HG03521 (cell line): ENCODE data around the gene TAGLN2.
"Not testable (repeated sequence)": the region's sequence is repeated elsewhere in the genome, so short reads cannot be mapped to it uniquely, and the experiment has no call there.

Source experiments
- ATAC-seq: cut with Tn5 transposase; IDR thresholded peaks from one replicate; pipeline ENCODE4 v1.9.1; 2021; ENCODE audit warnings: mild to moderate bottlenecking, moderate library complexity; ENCODE audit not compliant: unreplicated experiment

Gene TAGLN2

DNA sequence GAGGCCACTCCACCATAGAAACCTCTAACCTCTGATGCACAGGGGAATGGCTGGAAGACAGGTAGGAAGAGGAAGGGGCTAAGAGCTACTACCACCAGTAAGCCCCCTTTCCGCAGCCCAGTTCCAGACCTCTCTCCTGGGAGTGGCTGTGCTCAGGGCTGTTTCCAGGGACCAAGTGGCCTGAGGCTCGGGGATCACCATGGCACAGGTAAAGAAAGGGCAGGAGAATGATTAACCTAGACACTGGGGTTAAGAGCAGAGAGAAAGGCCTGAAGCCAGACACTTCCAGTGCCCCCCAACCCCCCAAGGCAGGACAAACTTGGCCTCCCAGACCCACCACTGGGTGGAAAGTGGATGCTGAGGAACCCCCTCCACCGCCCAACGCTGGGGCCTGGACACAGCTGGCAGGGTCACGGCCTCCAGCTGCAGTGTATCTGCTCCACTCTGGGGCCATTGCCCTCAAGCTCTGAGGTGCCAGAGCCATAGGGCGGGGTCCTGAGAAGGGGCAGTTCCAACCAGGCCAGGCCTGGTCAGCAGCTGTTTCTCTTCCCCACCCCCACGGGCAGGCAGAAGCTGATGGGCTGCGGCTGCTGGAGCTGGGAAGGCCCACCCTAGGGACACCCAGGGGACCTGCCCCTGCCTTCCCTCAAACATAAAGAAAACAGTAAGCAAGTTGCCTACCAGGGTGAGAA, 2.6 kb downstream of the TAGLN2 start:
- ATAC-seq = no peak

DNA sequence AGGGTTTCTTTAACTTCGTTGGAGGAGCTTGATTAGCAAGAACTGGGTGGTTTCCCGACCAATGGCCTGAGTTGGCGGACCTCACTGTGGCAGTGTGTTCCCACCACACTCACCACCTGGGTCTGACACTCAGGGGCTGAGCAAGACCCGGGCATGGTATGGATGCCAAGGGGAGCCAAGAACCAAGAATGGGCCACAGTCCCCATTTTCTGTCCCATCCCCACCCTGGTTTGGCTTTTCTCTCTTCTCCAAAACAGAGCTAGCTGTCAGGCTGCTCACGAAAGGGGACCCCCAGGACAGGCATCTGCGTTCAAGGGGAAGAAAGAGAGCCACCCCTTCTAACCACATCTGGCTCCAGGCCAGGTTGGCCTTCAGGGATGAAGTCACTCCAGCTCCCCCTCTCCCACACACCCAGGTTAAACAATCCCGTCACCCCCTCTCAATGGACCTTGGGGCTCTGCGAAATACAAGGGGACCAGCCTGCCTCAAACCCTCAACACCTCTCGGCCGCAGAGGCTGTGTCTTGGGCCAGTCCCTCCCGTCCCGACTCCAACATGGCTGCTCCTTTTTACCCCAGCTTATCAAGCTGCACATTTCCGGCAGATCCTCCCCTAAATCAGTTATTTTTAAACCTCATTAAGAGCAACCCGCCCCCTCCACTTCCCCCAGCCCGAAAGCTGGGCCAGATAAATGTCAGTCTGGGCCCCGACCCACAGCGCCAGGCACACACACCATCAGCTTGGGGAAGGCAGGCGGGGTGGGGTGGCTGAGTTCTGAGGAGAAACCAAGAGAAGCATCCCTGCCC, 3.4 kb downstream of the TAGLN2 start:
- no peak for ATAC-seq

GRCh38 chr1:159921251-159921650, 4.1 kb downstream of the TAGLN2 start:
- ATAC-seq = peak; percentile 14

DNA sequence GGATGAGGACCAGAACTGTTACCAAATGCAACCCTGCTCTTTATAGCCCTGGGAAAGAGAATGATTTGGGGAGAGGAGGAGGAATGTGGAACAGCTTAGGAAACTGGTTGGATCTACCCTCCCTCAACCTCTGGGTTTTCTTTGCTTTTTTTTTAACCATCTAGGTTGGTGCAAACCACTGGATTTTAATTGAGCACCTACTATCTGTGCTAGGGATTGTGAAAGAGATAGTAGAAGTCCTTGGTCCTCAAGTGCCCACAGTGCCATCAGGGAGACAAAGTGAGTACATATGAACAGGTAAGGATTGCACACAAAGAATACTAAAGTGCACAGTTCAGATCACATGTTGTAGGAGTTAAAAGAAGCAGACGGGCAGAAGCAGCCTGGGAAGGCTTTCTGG, 4.7 kb downstream of the TAGLN2 start:
- no peak for ATAC-seq

DNA sequence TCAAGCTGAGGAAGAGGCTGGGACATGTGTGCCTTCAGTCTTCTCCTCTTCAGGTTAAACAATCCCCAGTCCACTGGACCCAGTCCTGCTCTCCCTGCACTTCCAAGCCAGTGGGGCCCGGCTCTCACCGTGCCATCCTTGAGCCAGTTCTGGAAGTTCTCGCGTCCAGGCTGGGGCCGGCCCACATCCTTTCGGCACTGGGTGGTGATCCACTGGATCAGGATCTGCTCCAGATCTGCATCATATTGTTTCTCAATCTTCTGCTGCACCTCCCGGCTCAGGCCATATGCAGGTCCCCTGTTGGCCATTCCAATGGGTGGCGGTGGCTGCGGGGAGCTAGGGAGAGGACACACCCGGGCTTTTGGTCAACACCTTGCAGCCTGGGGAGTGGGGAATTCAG, 5.1 kb downstream of the TAGLN2 start:
- ATAC-seq = no peak

- no peak for ATAC-seq
Measured at GRCh38 chr1:159919236-159919865, 6.0 kb downstream of the TAGLN2 start.

DNA sequence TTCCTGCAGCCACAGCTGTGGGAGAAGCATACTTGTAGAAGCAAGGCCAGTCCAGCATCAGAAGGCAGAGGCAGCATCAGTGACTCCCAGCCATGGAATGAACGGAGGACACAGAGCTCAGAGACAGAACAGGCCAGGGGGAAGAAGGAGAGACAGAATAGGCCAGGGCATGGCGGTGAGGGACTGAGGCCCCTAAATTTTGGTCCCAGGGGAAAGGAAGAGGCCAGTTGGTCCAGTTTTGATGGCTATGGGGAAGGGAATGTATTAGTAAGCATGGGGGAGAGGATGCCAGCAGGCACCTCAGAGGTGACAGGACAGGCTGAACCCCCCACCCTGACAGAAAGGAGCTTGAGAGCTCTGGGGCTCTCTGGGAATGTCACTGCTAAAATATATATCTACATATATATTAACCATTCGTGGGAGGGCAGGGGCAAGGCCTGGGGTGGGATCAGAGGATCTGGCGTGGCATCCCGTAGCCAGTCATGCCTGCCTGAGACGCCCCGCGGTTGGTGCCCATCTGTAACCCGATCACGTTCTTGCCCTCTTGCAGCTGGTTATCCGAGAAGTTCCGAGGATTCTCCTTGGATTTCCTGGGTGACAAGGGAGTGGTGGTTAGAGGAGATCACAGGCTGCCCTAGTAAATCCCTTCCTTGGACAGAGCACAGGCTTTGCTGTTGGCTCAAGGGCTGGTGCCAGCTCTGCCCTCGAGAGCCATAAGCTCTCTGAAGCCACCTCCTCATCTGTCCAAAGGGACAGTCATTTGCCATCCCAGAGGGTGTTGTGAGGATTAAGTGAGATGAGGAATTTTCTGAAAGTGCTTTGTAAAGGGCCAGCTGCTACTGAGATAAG, 6.7 kb downstream of the TAGLN2 start:
- ATAC-seq = no peak

- ATAC-seq = no peak
Measured at GRCh38 chr1:159917533-159918351, 7.6 kb downstream of the TAGLN2 start.

DNA sequence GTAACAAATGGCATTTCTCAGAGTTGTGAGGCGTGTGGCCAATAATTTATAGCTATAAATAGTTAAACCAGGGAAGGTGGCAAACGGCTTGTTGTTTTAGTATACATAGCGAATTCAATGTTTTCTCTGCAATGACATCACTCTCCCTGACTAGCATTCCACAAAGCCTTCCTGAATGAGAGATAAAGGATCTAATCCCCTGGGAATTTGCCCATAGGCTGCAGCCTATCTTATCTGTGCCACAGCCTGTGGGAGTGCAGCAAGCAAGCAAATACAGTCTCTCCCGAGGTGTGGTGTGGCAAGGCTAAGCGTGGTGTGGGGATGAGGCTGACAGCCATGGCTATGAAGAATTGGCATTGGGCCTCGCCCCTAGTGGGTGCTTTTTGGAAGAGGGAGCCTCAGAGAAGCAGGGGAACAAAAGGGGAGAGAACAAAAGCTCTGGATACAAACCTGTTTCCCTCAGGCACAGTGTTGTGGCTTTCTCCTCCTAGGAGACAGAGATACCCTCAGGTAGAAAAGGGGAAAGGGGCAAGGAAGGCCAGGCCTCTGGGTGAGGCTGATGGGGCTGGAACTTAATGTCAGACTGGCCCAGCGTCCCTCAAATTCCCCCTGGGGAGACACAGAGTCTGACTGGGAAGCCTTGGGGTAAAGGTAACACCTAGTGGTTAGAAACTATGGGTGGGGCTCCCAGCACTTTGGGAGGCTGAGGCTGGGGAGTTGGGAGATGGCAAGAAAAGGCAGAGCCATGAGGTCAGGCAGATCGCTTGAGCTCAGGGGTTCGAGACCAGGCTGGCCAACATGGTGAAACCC, 8.9 kb downstream of the TAGLN2 start:
- ATAC-seq = no peak

GRCh38 chr1:159915571-159916241, 9.6 kb downstream of the TAGLN2 start:
- no peak for ATAC-seq

GRCh38 chr1:159914252-159915018, 10.9 kb downstream of the TAGLN2 start:
- no peak for ATAC-seq

- no peak for ATAC-seq
Measured at GRCh38 chr1:159913451-159914192, 11.7 kb downstream of the TAGLN2 start.

GRCh38 chr1:159911326-159912070, 13.8 kb downstream of the TAGLN2 start:
- no peak for ATAC-seq

- ATAC-seq = no peak
Measured at GRCh38 chr1:159908031-159908940, 17.0 kb downstream of the TAGLN2 start.

- ATAC-seq = no peak
Measured at GRCh38 chr1:159906960-159907359, 18.3 kb downstream of the TAGLN2 start.

GRCh38 chr1:159904036-159904435, 21.3 kb downstream of the TAGLN2 start:
- ATAC-seq = not testable (repeated sequence)
